ENCODE measurements around the gene KRTAP20-1. TPM values are rescaled to one million over a fixed set of nuclear protein-coding genes. Genes with fewer than 3 reads are reported as not detected.

Gene KRTAP20-1
- total RNA-seq, 1 experiment from 2014 or later: not detected

GRCh38 chr21:30634906-30635305, 18.7 kb downstream of the KRTAP20-1 start, which contains the start of gene KRTAP20-2:
TSS of gene KRTAP20-2 (plus strand) at chr21:30635206. CDS start at chr21:30635264, 58 bp downstream.
- Histone ChIP-seq H4K20me1 (ENCODE audit: control insufficient read depth, insufficient read depth, insufficient read length) (no peaks in the 10 kb centered on the region), H3K9me3 (ENCODE audit: control insufficient read depth, low read depth, low read length) (no peaks in the 10 kb centered on the region), H4K91ac (ENCODE audit: insufficient read length, low read depth, low read length) (no peak within 1 kb of the TSS), H3K27me3 (ENCODE audit: insufficient read depth, low read length) (no peaks in the 10 kb centered on the region), H3K79me2 (ENCODE audit: insufficient read depth, low read length) (no peaks in the 10 kb centered on the region), H2BK15ac (ENCODE audit: low read depth, low read length) (no peak within 1 kb of the TSS), H2BK12ac (ENCODE audit: insufficient read length, low read depth, low read length) (no peak within 1 kb of the TSS), H3K14ac (ENCODE audit: insufficient read depth, low read length) (no peak within 1 kb of the TSS), H3K18ac (ENCODE audit: insufficient read length, low read depth, low read length) (no peak within 1 kb of the TSS), H2AFZ (ENCODE audit: low read length) (no peak within 1 kb of the TSS), H2AK5ac (ENCODE audit: insufficient read length, low read length) (no peak within 1 kb of the TSS), H3K4me2 (ENCODE audit: insufficient read depth, insufficient read length, low read length) (no peak within 1 kb of the TSS), H3K23ac (ENCODE audit: insufficient read length, low read depth, low read length) (no peak within 1 kb of the TSS), H3K23me2 (ENCODE audit: insufficient read length, low read depth, low read length, poor library complexity, severe bottlenecking) (no peaks in the 10 kb centered on the region), H3K4me1 (ENCODE audit: insufficient read depth, low read length) (no peaks in the 10 kb centered on the region), H2BK20ac (ENCODE audit: low read depth, low read length, poor library complexity, severe bottlenecking) (no peak within 1 kb of the TSS), H3K4ac (ENCODE audit: low read depth, low read length) (no peak within 1 kb of the TSS), H3T11ph (ENCODE audit: low read length) (no peak within 1 kb of the TSS), H2BK5ac (ENCODE audit: insufficient read length, low read length) (no peak within 1 kb of the TSS), H3K27ac (ENCODE audit: insufficient read length, low read depth, low read length) (no peak within 1 kb of the TSS), H3K79me1 (ENCODE audit: insufficient read depth, low read depth, low read length, poor library complexity, severe bottlenecking) (no peaks in the 10 kb centered on the region), H4K5ac (ENCODE audit: insufficient read length, low read depth, low read length) (no peak within 1 kb of the TSS), H4K8ac (replicated peaks; ENCODE audit: insufficient read length, low read depth, low read length) (no peak within 1 kb of the TSS), H2BK120ac (ENCODE audit: low read depth, low read length, poor library complexity, severe bottlenecking) (no peak within 1 kb of the TSS), H3K9ac (ENCODE audit: extremely low read depth, insufficient read length, low read length) (no peak within 1 kb of the TSS), H3K56ac (ENCODE audit: insufficient read length, low read depth, low read length) (no peak within 1 kb of the TSS)
- H3K27ac Mint-ChIP-seq: no peak within 1 kb of the TSS
- H3K36me3 Mint-ChIP-seq (ENCODE audit: insufficient read depth in 1 of 3, low read depth in 3 of 3): peaks cover 0 to 34% (median 0%) of the 10 kb centered on the region in 3 experiments; a peak in 2 of 7 replicates
- H3K9me3 Mint-ChIP-seq: peaks cover 2 to 21% of the 10 kb centered on the region in 2 experiments; a peak in 2 of 5 replicates
- H3K4me3 Mint-ChIP-seq: no peak within 1 kb of the TSS
- no peaks in the 10 kb centered on the region for H3K4me1 Mint-ChIP-seq
- WGBS (ENCODE audit: extremely low coverage, insufficient read length, low lambda C conversion rate): no CpG with 5 or more reads among the region's 1 CpG
- H3K27me3 Mint-ChIP-seq (ENCODE audit: low read depth): peaks cover 4% of the 10 kb centered on the region
- no peak for TF ChIP-seq CTCF (conservative IDR thresholded peaks at IDR 0.05)
- no peak for DNase-seq

Measured in H9 (cell line).